ENCODE results near the gene ACTN4.

The ACTN4 gene

DNA sequence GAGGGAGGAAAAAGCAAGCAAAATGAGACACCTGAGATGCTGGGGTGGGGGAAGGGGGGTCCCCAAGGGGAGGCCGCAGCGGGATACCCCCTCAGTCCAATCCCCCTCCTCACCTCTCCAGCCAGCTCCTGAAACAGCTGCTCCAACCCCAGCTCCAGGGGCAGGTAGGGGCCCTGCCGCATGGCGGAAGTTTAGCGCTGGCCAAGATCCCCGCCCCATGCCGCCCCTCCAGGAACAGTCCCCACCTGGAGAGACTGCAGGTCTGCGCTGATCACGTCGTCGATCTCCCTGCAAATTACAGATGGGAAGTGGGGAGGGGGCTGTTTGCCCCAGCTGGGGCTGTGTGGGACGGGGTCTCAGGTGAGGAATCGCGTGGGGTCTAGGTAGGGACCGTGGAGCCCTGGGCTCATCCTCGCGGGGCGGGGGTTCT lies 87.8 kb downstream of the ACTN4 start:
- Histone ChIP-seq H2AFZ (ENCODE audit: low read length) (no peak overlapping the region), H3K4me2 (ENCODE audit: low read depth, low read length, poor library complexity, severe bottlenecking) (peak overlapping the region; percentile 94)

DNA sequence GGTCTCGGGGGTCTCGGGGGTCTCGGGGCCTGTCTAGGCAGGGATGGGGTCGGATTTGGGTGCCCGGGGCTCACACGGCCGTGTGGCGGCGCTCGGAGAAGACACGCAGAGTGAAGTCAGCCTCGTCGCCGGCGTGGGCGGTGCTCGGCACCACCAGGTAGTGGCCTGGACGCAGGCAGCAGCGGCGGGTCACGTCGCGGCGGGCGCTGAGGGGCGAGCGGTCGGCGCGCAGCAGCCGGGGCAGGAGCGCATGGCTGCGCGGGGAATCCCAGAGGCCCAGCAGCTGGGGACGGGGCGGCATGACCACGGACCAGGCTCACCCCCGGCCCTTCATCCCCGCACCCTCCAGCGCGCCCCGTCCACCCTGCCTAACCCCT lies 88.6 kb downstream of the ACTN4 start:
- H3F3A ChIP-seq (ENCODE audit: low read depth), result no peaks in the 10 kb centered on the region
- no peak overlapping the region for H3K9ac ChIP-seq (ENCODE audit: low read depth, low read length, poor library complexity, severe bottlenecking)
- peaks cover 6% of the 10 kb centered on the region; the same call in 1 of the 2 replicates for H3K36me3 ChIP-seq (ENCODE audit: insufficient read depth, low read length)
- H3K4me2 ChIP-seq (ENCODE audit: low read depth, low read length, poor library complexity, severe bottlenecking), result no peak overlapping the region
- H4K20me1 ChIP-seq (ENCODE audit: insufficient read depth, low read length, poor library complexity, severe bottlenecking), result no peaks in the 10 kb centered on the region
- TF ChIP-seq, protein P1, sequence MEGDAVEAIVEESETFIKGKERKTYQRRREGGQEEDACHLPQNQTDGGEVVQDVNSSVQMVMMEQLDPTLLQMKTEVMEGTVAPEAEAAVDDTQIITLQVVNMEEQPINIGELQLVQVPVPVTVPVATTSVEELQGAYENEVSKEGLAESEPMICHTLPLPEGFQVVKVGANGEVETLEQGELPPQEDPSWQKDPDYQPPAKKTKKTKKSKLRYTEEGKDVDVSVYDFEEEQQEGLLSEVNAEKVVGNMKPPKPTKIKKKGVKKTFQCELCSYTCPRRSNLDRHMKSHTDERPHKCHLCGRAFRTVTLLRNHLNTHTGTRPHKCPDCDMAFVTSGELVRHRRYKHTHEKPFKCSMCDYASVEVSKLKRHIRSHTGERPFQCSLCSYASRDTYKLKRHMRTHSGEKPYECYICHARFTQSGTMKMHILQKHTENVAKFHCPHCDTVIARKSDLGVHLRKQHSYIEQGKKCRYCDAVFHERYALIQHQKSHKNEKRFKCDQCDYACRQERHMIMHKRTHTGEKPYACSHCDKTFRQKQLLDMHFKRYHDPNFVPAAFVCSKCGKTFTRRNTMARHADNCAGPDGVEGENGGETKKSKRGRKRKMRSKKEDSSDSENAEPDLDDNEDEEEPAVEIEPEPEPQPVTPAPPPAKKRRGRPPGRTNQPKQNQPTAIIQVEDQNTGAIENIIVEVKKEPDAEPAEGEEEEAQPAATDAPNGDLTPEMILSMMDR (conservative IDR thresholded peaks at IDR 0.05; ENCODE audit: low read length), result no peak
- TF ChIP-seq EZH2phosphoT487 (IDR thresholded peaks at IDR 0.05; ENCODE audit: borderline replicate concordance), result no peak
- H3K9me3 ChIP-seq (ENCODE audit: insufficient read depth, low read depth, low read length), result no peaks in the 10 kb centered on the region
- no peaks in the 10 kb centered on the region for H3K9me2 ChIP-seq (replicated peaks; ENCODE audit: low read depth, low read length)
- H3K4me3 ChIP-seq (ENCODE audit: low read length, poor library complexity, severe bottlenecking), result no peak overlapping the region
- H3K27me3 ChIP-seq (ENCODE audit: insufficient read depth, low read length, poor library complexity, severe bottlenecking), result no peaks in the 10 kb centered on the region
- H3K79me2 ChIP-seq (ENCODE audit: insufficient read depth, low read length), result no peaks in the 10 kb centered on the region
- H3K4me1 ChIP-seq (ENCODE audit: insufficient read depth, low read length, poor library complexity, severe bottlenecking), result peaks cover 24% of the 10 kb centered on the region
- no peak overlapping the region for H2AFZ ChIP-seq (ENCODE audit: low read length)

More for the DNA sequence above, 87.8 kb downstream of the ACTN4 start:
- Histone ChIP-seq H3K27me3 (ENCODE audit: insufficient read depth, low read length, poor library complexity, severe bottlenecking) (no peaks in the 10 kb centered on the region), H3K9me3 (ENCODE audit: insufficient read depth, low read depth, low read length) (no peaks in the 10 kb centered on the region), H3K4me1 (ENCODE audit: insufficient read depth, low read length, poor library complexity, severe bottlenecking) (peaks cover 24% of the 10 kb centered on the region), H3K4me3 (ENCODE audit: low read length, poor library complexity, severe bottlenecking) (peak overlapping the region; percentile 63), H3F3A (ENCODE audit: low read depth) (no peaks in the 10 kb centered on the region), H3K79me2 (ENCODE audit: insufficient read depth, low read length) (no peaks in the 10 kb centered on the region), H3K36me3 (ENCODE audit: insufficient read depth, low read length) (peaks cover 8% of the 10 kb centered on the region; the same call in 1 of the 2 replicates), H3K9ac (ENCODE audit: low read depth, low read length, poor library complexity, severe bottlenecking) (peak overlapping the region; percentile 60), H4K20me1 (ENCODE audit: insufficient read depth, low read length, poor library complexity, severe bottlenecking) (no peaks in the 10 kb centered on the region), H3K9me2 (replicated peaks; ENCODE audit: low read depth, low read length) (no peaks in the 10 kb centered on the region)
- TF ChIP-seq, protein P1 (conservative IDR thresholded peaks at IDR 0.05; ENCODE audit: low read length), result no peak
- no peak for TF ChIP-seq EZH2phosphoT487 (IDR thresholded peaks at IDR 0.05; ENCODE audit: borderline replicate concordance)

DNA sequence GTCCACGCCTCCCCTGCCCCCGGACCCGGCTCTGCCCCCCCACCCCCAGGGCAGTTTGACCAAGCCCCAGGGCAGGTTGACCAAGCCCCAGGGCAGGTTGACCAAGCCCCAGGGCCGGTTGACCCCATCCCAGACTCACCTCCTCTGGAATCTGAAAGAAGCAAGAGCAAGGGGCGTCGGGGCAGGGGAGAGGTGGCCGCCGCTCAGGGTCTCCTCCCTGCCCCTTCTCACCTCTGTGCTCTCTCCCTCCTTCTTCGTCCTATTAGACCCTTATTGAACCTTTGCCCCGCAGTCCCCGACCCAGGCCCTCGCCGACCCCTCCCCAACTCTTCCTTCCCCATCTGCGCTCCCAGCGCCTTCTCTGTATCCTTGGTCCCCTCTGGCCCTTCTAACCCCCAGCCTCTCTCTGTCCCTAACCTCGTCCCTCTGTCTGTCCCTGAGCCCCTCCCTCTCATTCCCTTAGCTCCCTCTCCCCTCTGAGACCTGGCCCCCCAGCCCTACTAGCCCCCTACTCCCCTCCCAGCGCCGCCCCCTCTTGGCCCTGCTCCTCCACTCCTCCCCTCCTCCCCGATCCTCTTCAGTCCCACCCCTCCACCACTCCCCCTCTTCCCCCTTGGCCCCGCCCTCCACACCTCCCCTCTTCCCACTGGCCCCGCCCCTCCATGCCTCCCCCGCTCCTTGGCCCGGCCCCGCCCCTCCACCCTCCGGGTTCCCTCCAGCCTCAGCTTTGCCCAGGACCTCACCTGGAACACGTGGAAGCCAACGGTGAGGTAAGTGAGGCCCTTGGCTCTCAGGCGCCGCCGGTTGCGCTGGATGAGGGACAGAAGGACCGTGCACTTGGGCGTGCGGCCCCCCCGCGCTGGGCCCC lies 89.2 kb downstream of the ACTN4 start:
- Histone ChIP-seq H3K9me3 (ENCODE audit: insufficient read depth, low read depth, low read length) (no peaks in the 10 kb centered on the region), H3K36me3 (ENCODE audit: insufficient read depth, low read length) (no peaks in the 10 kb centered on the region; the same call in 1 of the 2 replicates), H3K79me2 (ENCODE audit: insufficient read depth, low read length) (no peaks in the 10 kb centered on the region), H3K4me1 (ENCODE audit: insufficient read depth, low read length, poor library complexity, severe bottlenecking) (peaks cover 24% of the 10 kb centered on the region), H3K9ac (ENCODE audit: low read depth, low read length, poor library complexity, severe bottlenecking) (no peak overlapping the region), H2AFZ (ENCODE audit: low read length) (no peak overlapping the region), H3K4me3 (ENCODE audit: low read length, poor library complexity, severe bottlenecking) (no peak overlapping the region), H3F3A (ENCODE audit: low read depth) (no peaks in the 10 kb centered on the region), H4K20me1 (ENCODE audit: insufficient read depth, low read length, poor library complexity, severe bottlenecking) (no peaks in the 10 kb centered on the region), H3K27me3 (ENCODE audit: insufficient read depth, low read length, poor library complexity, severe bottlenecking) (no peaks in the 10 kb centered on the region), H3K4me2 (ENCODE audit: low read depth, low read length, poor library complexity, severe bottlenecking) (no peak overlapping the region), H3K9me2 (replicated peaks; ENCODE audit: low read depth, low read length) (no peaks in the 10 kb centered on the region)
- no peak for TF ChIP-seq EZH2phosphoT487 (IDR thresholded peaks at IDR 0.05; ENCODE audit: borderline replicate concordance)
- TF ChIP-seq, protein P1 (conservative IDR thresholded peaks at IDR 0.05; ENCODE audit: low read length), result no peak
